SK-N-SH treated with all-trans-retinoic acid at 6 μM for 48 hours (cell line): ENCODE data around the gene CACNA1I.

Source experiments
- ARNTL ChIP-seq: fragments of 450-650 bp; formaldehyde crosslinking; IDR thresholded peaks from 2 replicates; pipeline ENCODE4 v1.5.0; 2020; ENCODE audit warnings: low read depth, mild to moderate bottlenecking, moderate library complexity, borderline replicate concordance
- CREB5 ChIP-seq: fragments of 250-450 bp; sonication (Bioruptor Pico); IDR thresholded peaks from 2 replicates; pipeline ENCODE4 v1.5.1; 2020; ENCODE audit warnings: low read depth, mild to moderate bottlenecking, moderate library complexity
- CSRNP3 ChIP-seq: fragments of 250-450 bp; sonication (Bioruptor Pico); IDR thresholded peaks from 2 replicates; pipeline ENCODE4 v1.5.1; 2021; ENCODE audit warnings: mild to moderate bottlenecking, moderate library complexity
- ISL1 ChIP-seq: fragments of 250-450 bp; sonication (Bioruptor Pico); IDR thresholded peaks from 2 replicates; pipeline ENCODE4 v2.1.2; 2022; ENCODE audit warnings: mild to moderate bottlenecking, moderate library complexity
- OSR1 ChIP-seq: fragments of 250-450 bp; sonication (Bioruptor Pico); IDR thresholded peaks from 2 replicates; pipeline ENCODE4 v1.8.0; 2022; ENCODE audit warnings: moderate library complexity, mild to moderate bottlenecking, inconsistent platforms
- POU6F1 ChIP-seq: fragments of 250-450 bp; sonication (Bioruptor Pico); IDR thresholded peaks from 2 replicates; pipeline ENCODE4 v1.8.0; 2021; ENCODE audit warnings: low read depth, mild to moderate bottlenecking, moderate library complexity, borderline replicate concordance
- TOX ChIP-seq: fragments of 250-450 bp; sonication (Bioruptor Pico); IDR thresholded peaks from 2 replicates; pipeline ENCODE4 v1.8.0; 2021; ENCODE audit warnings: mild to moderate bottlenecking, moderate library complexity, borderline replicate concordance
- ZC3H10 ChIP-seq: fragments of 250-450 bp; sonication (Bioruptor Pico); IDR thresholded peaks from 2 replicates; pipeline ENCODE4 v1.5.1; 2021; ENCODE audit warnings: mild to moderate bottlenecking, moderate library complexity
- ZFP3 ChIP-seq: fragments of 250-450 bp; sonication (Bioruptor Pico); IDR thresholded peaks from 2 replicates; pipeline ENCODE4 v1.5.0; 2020; ENCODE audit warnings: mild to moderate bottlenecking, moderate library complexity
- ZFP30 ChIP-seq: fragments of 450-650 bp; formaldehyde crosslinking; IDR thresholded peaks from 2 replicates; pipeline ENCODE4 v1.5.0; 2022; ENCODE audit warnings: mild to moderate bottlenecking, moderate library complexity
- ZNF8 ChIP-seq: fragments of 450-650 bp; formaldehyde crosslinking; IDR thresholded peaks from 2 replicates; pipeline ENCODE4 v1.5.0; 2020; ENCODE audit warnings: mild to moderate bottlenecking, moderate library complexity

- TF ChIP-seq ZFP3 (no peak), ZNF8 (CRISPR knock-in tag) (no peak), CREB5 (no peak), ISL1 (CRISPR knock-in tag) (no peak), ZFP30 (CRISPR knock-in tag) (no peak), CSRNP3 (CRISPR knock-in tag) (no peak), ZC3H10 (no peak), POU6F1 (CRISPR knock-in tag) (no peak), ARNTL (no peak), OSR1 (CRISPR knock-in tag) (no peak), TOX (CRISPR knock-in tag) (no peak)
Measured at GRCh38 chr22:39534092-39534506, 36.5 kb upstream of the CACNA1I start.
